IPS DF 19.7 (cell line): ENCODE measurements around the gene RARRES1.

ENCODE experiments used
- DNase-seq: peaks from one replicate; pipeline ENCODE4 v3.0.0-alpha.2; 2013; ENCODE audit warnings: low read depth, low spot score

Gene RARRES1

DNA sequence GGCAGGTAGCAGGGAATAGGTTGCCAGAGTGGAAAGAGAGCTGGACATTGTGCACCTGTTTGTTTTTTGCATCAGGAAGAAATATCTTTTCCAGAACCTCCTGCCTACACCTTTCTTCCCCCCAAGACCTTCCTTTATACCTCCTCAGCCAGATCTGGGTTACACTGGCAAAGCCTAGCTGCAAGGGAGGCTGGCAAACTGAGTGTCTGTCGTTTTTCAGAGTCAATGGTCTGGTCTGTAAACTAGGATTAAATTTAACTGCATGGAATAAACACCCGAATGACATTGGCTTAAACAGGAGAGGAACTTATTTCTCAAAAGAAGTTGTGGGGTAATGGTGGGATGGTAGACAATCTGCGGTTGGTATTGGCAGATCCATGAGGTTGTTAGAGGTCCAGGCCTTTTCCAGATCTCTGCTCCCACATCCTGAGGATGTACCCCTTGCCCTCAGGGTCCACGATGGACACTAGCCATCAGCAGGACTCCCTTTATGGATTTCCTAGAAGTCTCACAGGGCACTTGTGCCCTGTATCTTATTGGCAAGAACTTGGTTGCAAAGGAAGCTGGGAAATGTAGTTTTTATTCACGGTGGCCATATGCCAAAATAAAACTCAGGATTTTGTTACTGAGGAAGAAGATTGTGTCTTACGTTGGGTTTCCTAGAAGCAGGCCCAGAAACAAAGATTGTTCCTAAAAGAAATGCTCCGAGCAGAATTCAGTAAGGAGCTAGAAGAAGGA is 3.2 kb upstream of the RARRES1 start:
- DNase-seq, result no peak

DNA sequence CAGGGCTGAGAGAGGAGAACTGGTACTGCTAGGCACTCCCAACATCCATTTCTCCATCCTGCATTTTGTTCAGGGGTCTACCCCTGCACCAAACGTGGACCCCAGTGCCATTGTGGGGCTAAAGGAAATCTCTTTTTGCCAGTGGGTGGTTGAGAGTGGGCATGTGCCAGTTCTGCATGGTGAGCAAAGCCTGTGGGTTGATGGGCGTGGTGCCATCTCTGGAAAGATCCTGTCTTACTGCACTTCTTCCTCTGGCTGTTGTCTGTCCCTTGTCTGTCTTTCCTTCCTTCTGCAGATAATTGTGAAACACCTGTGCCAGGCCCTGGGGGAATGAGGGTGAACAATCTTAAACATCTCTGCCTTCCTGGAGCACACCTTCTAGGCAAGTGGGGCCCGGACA is 1.4 kb upstream of the RARRES1 start:
- DNase-seq, result no peak

DNA sequence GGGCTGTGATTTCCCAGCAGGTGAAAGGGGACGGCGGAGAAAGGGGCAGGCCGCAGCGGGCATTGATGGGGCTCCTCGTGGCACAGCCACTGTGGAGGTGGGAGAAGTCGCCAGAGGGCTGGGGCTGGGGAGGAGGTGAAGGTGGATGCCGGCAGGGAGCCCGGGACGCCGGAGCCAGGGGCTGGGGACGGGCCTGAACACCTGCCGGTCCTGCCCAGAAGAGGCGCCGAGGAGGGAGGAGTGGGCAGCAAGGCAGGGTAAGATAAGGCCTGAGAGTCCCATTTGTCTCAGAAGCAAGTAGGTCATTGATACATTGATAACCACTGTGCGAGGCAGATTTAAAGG is 571 bp upstream of the RARRES1 start:
- no peak for DNase-seq

DNA sequence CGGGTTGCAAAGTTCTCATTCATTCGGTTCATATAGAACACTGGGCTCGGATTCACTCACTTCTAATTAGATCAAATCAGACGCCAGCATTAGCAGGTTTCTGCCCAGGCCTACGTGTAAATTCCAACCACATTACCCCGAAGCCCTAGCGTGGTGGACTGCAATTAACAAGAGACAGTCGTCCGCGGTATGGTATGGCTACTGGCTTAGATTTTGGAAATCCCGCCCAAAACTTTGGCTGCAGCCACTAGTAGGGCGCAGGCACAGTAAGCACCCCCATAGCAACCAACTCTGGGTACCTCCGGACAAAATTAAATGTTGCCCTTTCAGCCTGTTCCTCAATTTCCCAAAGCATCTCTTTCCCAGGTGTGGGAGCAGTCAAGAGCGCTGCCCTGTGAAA is 771 bp downstream of the RARRES1 start:
- DNase-seq, result no peak

DNA sequence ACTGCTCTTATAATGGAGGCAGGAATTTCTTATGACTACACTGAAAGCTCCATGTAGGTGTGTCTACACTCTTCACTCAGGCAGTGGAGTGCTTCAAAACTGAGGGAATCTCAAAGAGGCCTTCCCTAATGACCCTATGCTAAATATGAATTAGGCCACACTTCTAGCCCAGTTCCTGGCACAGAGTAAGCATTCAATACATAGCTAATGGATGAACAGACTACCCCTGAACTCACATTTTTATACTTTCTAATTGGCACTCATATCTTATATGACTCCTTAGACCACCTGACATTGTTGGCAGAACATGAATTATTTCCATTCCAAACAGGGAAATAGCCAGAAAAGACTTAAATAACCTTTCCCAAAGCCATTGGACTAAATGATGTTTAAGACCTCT is 3.4 kb downstream of the RARRES1 start:
- DNase-seq, result no peak

DNA sequence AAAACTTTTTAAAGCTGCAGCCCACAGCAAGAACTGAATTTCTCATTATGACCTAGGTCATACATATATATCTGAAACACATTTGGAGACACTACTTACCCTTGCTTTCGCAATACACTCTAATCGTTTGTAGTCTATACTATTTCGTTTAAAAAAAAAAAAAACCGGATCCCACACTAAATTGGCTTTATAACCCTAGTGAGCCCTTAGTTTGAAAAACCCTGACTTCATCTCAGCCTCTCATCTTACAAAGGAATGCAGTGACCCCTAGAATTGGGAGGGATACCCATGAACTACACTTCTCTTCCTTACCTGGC is 4.2 kb downstream of the RARRES1 start:
- no peak for DNase-seq

DNA sequence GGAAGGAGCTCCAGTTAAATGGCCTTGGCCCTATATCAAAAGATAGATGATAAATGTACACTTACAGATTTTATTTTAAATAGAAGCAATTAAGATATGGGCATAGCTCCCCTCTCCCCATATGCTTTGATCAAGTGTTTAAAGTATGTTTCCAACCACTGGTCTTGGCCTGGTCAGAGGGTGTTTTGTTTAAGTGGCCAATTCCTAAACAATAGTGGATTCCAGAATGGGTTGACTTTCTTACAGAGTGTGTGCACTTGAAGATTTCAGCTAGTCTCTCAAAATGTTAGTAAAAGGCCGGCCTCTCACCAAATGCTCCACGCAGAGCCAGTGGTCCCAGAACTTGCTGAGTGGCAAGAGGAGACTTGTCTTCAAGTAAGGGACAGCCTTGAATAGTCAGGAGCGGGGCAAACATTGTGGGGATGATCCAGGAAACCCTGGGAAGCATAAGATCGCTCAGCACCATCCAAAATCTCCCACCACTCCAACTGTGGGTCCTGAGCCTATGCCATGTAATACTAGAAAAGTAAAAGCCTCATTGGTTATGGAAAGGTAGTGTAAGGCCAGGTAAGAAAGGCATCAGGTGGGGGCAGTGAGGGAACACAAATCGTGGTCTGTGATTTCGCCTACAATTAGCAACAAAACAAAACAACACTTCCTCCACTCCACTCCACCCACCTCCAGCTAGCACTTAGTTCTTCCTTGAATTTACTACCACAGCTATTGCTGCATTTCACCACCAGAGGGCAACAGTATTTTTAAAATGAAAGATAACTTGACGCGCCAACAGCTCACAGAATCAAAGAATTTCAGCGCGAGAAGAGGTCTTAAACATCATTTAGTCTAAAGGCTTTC is 4.8 kb downstream of the RARRES1 start:
- no peak for DNase-seq

DNA sequence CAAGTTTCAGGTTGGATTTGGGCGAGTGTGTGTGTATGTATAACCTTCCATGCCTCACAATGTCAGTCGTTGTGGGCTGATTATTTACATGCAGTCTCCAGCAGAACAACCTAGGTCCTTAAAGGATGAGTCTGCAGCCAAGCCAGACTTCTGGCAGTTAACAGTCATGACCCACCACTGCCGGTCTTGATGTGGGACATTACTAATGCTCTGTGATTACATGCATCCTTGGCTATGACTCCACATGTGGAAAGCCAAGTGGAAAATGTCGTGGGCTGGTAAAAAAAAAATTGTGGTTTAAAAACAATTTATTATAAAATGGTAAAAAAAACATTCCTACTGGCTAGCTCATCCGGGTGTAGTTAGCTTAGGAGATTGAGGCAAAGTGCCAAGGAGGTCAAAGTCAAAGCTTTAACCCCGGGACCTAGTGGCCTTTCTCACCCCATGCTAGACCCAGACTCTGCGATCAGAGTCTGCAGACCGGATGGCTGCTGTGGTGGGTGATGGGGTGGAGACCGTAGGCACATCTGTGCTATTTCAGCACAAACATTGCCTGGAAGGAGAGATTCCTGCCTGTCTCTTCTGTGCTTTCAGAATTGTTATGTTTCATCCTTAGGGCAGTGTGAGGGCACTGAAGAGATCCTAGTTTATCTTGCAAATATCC is 6.8 kb downstream of the RARRES1 start:
- no peak for DNase-seq

DNA sequence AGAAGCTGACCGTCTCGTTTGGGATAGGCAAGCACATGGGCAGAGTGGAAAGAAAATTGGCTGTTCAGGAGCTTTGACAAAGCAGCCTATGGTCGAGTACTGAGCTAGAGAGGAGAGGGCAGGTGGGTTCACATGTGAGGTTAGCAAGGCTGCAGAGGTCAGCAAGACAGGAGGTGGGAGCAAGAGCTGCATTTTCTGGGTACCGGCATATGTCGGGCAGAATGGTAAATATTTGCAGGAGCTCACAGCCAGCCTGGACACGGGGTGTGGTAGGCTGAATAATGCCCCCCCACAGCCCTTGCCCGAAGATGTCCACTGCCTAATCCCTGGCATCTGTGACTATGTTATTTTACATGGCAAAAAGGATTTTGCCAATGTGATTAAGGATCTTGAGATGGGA is 8.3 kb downstream of the RARRES1 start:
- DNase-seq, result no peak

DNA sequence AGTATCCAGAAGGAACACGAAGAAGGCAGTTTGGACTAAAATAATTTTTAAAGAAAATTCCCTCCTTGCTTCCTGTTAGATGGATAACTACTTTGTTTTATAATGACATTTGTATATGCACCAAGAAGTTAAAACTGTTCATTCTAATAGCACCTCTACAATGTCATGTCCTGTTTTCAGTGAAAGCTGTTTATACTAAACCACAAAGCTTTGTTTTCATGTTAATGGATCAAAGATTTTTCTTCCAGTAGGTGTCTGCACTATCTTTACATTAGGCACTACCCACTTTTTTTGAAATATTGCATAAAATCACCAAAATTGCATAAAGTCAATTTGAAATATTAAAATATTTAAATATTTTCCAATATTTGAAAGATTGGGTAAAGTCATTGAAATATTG is 10.1 kb downstream of the RARRES1 start:
- DNase-seq, result no peak

DNA sequence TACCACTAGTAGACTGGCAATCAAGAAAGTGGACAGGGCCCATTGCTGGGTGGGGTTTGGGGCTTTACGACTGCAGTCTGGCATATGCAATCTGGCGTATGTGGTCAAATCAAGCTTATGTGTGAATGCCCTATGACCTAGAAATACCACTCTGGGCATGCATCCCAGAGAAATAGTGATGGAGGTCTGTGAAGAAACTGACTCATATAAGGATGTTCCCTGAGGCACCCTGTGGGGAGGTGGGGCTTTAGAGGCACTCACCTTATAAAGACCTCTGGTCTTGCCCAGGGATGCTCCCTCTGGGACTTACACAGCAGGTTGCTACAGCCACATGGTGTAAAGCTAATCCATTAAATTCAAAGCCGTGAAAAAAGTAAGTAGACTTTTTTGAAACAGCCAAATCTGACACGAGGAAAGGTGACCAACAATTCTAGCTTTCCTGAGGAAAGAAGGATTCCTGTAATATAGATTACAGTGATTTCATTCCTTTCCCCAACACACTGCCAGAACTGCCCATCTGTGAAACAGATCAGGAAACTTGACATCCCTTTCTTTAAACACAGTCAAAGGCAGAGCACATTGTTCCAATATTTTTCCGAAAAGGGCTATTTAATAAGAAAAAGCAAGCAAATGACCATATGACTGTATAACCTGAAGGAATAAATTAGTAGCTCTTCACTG is 13.6 kb downstream of the RARRES1 start:
- no peak for DNase-seq

DNA sequence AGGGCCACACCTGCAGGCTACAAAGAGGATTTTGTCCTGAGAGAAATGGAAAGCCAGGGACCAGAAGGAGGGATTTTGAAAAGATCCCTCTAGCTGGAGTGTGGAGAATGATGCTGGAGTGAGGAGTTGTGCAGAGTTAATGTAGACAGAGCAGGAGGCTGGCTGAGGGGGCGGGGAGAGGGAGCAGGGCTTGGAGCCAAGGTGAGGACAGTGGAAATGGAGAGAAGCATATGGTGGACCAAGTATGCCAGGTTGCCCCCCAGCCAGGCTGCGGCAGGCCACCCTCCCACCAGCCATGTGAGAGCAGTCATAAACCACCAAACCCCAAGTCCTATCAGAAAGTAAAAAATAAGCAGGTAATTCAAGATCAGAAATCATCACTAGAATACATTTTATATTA is 14.7 kb downstream of the RARRES1 start:
- DNase-seq, result no peak

DNA sequence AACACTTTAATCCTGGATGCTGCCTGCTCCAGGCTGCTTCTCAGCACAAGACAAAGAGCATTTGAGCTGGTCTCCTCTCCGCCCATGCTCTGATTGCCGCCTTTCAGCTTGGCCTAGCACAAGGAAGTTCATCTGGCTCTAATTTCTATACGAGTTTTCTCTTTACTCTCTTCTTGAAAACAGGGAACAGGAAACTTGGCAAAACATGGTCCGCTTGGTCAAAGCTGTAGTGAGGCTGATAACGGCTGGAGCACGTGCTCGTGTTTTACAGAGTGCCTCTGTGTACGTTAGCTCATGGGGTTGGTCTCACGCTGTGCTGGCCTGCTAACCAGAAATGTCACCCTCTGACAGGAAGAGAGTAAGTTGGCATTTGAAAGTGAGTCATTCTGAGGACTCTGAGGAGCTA is 19.2 kb downstream of the RARRES1 start:
- DNase-seq, result no peak

DNA sequence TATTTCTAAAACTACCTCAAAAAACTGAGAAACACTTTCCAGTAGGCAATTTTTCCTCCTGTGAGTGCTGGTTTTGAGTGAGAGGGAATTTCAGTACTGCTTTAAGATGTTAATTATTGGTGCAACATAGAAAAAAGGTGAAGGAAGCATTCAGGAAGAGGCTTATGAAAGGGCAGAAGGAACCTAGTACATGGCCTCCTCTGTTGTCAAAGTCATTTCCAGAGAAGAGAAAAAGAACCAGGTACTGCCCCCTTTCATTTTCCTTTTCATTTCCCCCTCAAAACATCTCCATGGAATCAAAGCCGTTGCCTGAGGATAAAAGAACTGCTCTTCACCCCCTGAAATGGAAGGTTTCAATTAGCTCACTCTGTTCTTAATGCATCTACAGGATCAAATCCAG is 19.8 kb downstream of the RARRES1 start:
- no peak for DNase-seq

DNA sequence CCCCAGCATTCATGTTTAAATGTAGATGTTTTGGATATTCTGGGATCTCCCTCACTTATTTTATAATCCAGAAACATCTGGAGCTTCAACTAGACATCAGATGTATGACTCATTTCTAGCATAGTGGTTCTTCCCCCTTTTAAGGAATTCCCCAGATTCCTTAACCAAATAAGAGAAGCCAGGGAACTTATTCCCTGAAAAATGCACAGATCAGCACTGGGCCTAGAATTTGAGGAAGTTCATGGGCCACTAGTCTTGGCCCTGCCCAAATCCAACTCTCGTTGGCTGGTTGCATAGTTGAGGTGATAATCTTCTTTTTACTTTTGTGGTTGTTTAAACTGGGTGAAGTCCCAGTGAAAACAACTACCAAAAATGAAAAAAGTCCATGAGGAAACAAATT is 20.4 kb downstream of the RARRES1 start:
- DNase-seq, result no peak

DNA sequence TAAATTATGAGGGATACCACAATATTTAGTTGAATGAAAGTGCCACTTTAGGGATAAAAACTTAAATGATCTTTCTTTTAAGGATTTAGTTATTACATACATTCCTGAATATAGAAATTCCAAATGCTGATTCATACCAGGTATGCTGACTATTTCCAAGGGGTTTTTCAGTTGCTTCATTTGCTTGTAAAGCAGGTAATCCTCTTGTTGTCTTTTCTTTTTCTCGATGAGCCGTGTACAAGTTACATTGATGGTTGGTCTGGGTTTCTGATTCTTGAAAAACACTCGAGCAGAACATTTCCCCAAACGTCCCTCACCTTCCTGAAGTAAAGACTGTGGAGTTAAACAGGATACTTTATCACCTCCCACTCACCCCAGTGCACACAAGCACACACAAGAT is 21.7 kb downstream of the RARRES1 start:
- no peak for DNase-seq

DNA sequence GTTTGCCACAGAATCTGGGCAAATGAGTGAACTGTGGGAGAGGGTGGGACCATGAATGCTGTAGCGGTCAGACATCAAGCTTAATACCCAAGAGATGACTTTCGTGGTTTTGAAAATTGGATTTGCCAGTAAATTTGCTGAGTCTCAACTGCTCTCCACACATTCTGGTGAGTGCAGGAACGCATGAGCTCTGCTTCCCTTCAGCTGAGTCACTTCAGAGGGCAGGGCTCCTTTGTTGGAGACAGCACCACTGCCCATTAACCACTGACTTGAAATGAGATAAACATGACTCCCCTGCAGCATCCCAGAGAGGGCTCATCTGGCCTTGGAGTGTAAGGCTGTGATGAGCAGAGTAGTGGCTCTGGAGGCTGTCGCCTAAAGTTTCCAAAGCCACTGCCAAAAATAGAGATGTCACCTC is 22.6 kb downstream of the RARRES1 start:
- no peak for DNase-seq

DNA sequence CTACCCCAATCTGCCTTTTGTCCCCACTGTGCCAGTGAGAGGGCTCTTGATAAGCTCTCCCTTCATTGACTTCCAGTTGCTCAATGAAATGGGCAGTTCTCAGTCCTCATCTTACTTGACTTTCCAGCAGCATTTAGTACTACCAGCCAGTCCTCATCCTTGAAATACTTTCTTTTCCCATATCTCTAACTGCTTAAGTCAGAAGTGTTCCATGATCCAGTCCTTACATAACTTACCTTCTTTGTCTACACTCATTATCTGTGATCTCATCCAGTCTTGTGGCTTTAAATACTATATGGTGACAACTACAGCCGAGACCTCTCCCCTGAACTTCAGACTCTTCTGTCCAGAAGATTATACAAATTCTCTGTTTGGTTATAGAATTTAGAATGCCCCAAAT is 28.7 kb downstream of the RARRES1 start:
- DNase-seq, result no peak

DNA sequence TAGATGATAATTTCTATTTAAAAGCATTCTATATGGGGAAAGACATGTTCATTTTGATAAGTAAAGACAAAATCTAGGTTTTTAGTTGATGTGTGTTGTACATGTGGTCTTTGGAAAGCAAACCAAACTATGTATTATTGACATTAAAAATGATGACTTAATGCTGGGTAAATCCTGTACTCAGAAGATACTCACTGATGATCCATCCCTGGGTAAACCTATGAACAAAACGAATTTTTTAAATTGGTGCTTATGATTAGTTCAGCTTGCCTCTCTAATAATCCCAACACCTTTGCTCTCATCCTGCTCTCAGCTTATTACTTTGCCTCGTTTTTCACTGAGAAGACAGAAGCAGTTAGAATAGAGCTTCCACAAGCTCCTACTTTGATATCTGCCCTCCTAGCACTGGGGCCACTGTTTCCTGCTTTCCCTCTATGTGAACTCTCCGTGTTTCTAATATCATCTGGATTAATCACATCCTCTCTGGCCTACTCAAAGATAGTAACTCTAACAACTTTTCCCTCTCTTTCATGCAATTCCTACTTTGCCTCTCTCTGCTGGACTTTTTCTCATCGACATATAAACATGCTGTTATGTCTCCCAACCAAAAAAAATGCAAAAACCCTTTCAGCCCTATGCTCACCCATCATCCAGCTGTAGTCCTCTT is 29.3 kb downstream of the RARRES1 start:
- no peak for DNase-seq

DNA sequence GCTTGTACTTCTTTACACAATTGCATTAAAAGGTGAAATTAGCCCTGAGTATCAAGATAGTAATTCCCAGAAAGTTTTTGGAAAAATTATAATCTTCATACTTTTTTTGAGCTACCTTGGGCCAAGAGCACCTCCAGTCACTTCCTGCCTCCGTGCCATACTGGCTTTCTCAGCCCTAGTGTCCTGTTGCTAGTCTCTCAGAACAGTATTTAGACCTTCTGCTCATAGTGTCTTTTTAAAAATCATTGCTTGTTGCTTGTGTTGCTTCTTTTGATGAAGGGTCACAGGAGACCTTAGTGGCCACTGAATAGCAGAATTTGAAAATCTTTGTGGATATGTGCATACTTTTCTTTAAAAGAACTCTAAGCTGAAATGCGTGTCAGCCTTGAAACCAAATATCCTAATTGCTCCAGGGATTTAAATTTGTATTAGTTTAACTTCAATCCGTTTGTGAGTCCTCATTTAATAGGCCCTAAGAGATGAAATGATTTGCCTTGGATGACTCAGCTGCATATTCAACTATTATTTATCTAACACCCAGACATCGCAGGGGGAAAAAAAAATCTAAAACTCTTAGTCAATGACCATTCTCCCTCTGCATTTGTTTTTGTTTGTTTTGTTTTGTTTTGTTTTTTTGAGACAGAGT is 30.7 kb downstream of the RARRES1 start:
- DNase-seq, result no peak

DNA sequence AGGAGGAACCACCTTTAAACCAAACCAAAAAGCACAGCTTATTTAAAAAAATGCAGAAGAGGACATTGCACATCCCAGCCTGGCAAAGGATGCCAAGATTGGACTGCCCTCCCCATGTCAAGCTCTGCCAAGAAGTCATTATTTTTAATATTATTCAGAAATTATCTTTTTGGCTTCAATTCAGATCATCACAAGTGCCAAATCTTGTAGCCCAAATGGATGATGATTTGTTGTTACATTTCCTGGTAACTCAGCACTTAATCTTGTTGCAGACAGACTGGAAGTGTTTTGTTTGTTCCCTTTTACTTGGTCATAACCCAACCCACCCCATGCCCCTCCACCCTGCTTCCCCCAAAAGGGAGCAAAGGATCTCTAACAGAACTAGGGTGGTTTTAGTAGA is 31.7 kb downstream of the RARRES1 start:
- no peak for DNase-seq
